Measurements from ENCODE around the gene ALDH18A1. TPM values are rescaled to one million over a fixed set of nuclear protein-coding genes. Genes with fewer than 3 reads are reported as not detected.

ALDH18A1 gene
- total and polyA plus RNA-seq, 2 donors (not counting 3 experiments of a cell fraction or from before 2014, with no cell fraction given) = 53.2 to 92.6 TPM

DNA sequence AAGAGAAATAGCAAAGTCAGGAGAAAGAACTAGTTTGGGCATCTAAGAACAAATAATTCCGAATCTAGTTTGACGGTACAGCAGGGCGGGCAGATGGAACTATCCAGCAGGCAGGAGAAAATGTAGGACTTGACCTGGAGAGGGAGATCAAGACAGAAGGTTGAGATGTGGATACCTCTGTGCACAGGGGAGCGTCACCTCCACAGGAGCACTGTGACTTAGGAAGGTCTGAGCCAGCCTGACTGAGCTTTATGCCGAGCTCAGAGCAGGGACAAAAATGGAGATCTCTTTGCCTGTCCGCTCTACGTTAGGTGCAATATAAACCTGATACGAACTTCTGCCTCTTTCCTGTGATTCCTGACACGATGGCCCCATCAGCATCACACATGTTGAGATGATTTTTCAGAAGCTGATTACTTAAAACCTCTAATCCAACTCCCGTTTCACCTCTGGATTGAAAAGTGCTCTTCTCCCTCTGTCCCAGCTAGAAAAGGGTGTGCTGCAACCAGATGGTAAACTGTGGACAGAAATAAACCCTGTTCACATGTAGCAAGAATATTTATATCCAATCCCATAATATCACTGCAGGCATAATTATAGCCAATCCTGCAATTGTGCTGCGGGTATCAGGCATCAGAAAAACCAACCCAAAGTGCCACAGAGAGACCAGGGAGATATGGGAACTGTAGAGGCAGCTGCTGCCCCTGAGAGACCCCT is 81.7 kb downstream of the ALDH18A1 start:
- ChIA-PET POLR2A (no interaction called here), CTCF (interaction anchor here (1.0 to 2.7 kb wide), 4 partner anchors 8 to 130 kb away, joined by 3 to 9 read pairs (median 4); no protein-coding TSS in a partner anchor)
- H3K9me3 ChIP-seq (replicated peaks; ENCODE audit: control insufficient read depth, insufficient read depth, low read length) = no peaks in the 10 kb centered on the region
- TF ChIP-seq, protein P1, sequence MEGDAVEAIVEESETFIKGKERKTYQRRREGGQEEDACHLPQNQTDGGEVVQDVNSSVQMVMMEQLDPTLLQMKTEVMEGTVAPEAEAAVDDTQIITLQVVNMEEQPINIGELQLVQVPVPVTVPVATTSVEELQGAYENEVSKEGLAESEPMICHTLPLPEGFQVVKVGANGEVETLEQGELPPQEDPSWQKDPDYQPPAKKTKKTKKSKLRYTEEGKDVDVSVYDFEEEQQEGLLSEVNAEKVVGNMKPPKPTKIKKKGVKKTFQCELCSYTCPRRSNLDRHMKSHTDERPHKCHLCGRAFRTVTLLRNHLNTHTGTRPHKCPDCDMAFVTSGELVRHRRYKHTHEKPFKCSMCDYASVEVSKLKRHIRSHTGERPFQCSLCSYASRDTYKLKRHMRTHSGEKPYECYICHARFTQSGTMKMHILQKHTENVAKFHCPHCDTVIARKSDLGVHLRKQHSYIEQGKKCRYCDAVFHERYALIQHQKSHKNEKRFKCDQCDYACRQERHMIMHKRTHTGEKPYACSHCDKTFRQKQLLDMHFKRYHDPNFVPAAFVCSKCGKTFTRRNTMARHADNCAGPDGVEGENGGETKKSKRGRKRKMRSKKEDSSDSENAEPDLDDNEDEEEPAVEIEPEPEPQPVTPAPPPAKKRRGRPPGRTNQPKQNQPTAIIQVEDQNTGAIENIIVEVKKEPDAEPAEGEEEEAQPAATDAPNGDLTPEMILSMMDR (IDR thresholded peaks at IDR 0.05; ENCODE audit: extremely low read depth in 1 of 2, insufficient read depth in 1 of 2, low read depth in 1 of 2, low read length in 2 of 2) = no peak
- TF ChIP-seq FOS (IDR thresholded peaks at IDR 0.05; ENCODE audit: borderline replicate concordance, insufficient read depth, low read length) (no peak), EZH2 (IDR thresholded peaks at IDR 0.05; ENCODE audit: borderline replicate concordance, low read depth, low read length, severe bottlenecking) (no peak), MYC (IDR thresholded peaks at IDR 0.05; ENCODE audit: low read depth, low read length) (no peak), POLR2AphosphoS5 (IDR thresholded peaks at IDR 0.05; ENCODE audit: insufficient read depth, low read depth, low read length) (no peak), JUN (IDR thresholded peaks at IDR 0.05; ENCODE audit: borderline replicate concordance, insufficient read depth, insufficient read length, low read depth) (no peak), GATA2 (IDR thresholded peaks at IDR 0.05; ENCODE audit: insufficient read depth, insufficient read length, low read depth, low read length) (no peak), POLR2A (IDR thresholded peaks at IDR 0.05; ENCODE audit: low read depth, low read length) (no peak)
- TF ChIP-seq, protein P2, sequence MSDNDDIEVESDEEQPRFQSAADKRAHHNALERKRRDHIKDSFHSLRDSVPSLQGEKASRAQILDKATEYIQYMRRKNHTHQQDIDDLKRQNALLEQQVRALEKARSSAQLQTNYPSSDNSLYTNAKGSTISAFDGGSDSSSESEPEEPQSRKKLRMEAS (IDR thresholded peaks at IDR 0.05; ENCODE audit: insufficient read depth, insufficient read length) = no peak
- FAIRE-seq (no peak), DNase-seq (ENCODE audit: low read depth, low spot score) (no peak)
- H3K9me1 ChIP-seq (replicated peaks; ENCODE audit: control insufficient read depth, extremely low read depth, insufficient read depth, low read length) = no peaks in the 10 kb centered on the region
- no peaks in the 10 kb centered on the region for H3K4me1 ChIP-seq (ENCODE audit: control insufficient read depth, extremely low read depth, insufficient read depth, low read length)
- H2AFZ ChIP-seq (ENCODE audit: low read depth, low read length) = no peak overlapping the region
- no peak overlapping the region for H3K4me3 ChIP-seq (replicated peaks in 1 of 3; ENCODE audit: insufficient read depth in 1 of 3, low read depth in 1 of 3, low read length in 3 of 3)
- H3K27ac ChIP-seq (ENCODE audit: insufficient read depth, low read depth, low read length) = no peak overlapping the region
- H3K9ac ChIP-seq (replicated peaks; ENCODE audit: extremely low read depth, insufficient read depth, low read length) = no peak overlapping the region
- H3K79me2 ChIP-seq (ENCODE audit: control insufficient read depth, insufficient read depth, low read length) = no peaks in the 10 kb centered on the region
- no TSS peak for BruUV-seq (replicated peaks)
- no peaks in the 10 kb centered on the region for H3K36me3 ChIP-seq (ENCODE audit: control insufficient read depth in 2 of 2, extremely low read depth in 1 of 2, insufficient read depth in 2 of 2, low read length in 2 of 2)
- no peaks in the 10 kb centered on the region for H4K20me1 ChIP-seq (replicated peaks; ENCODE audit: control insufficient read depth, extremely low read depth, insufficient read depth, low read length)
- intact Hi-C loops (cut with micrococcal nuclease) = no loop called here
- dilution Hi-C loops (cut with MboI; ENCODE audit: extremely low pct_ligation_motif_present, low sequenced_read_pairs) = loop anchor here (25.0 kb wide), 1 partner anchor 163 kb away; no protein-coding TSS in a partner anchor
- peaks cover 10 to 18% of the 10 kb centered on the region in 2 experiments for H3K27me3 ChIP-seq (ENCODE audit: control insufficient read depth in 2 of 2, insufficient read depth in 2 of 2, low read length in 2 of 2)
- no peak overlapping the region for H3K4me2 ChIP-seq (ENCODE audit: insufficient read depth, low read length)
